NCI-H510A (cell line): ENCODE data around the gene HOMER1.
"Not testable (repeated sequence)": the region's sequence is repeated elsewhere in the genome, so short reads cannot be mapped to it uniquely, and the experiment has no call there.

Source experiments
- DNase-seq: peaks from one replicate; lab custom pipeline; 2025; lab: John Stamatoyannopoulos, UW

The HOMER1 gene

GRCh38 chr5:79517601-79518000, 3.7 kb upstream of the HOMER1 start:
- no peak for DNase-seq

GRCh38 chr5:79516986-79517385, 3.1 kb upstream of the HOMER1 start:
- DNase-seq = no peak

GRCh38 chr5:79516331-79516730, 2.4 kb upstream of the HOMER1 start:
- DNase-seq = not testable (repeated sequence)

- peak; percentile 70 for DNase-seq
Observed at GRCh38 chr5:79514391-79515105, 614 bp upstream of the HOMER1 start.

- DNase-seq = no peak
Observed at GRCh38 chr5:79513308-79513703, 628 bp downstream of the HOMER1 start.

GRCh38 chr5:79512471-79513307, 1.2 kb downstream of the HOMER1 start:
- no peak for DNase-seq

GRCh38 chr5:79512049-79512448, 1.9 kb downstream of the HOMER1 start:
- no peak for DNase-seq

GRCh38 chr5:79510638-79511037, 3.3 kb downstream of the HOMER1 start:
- no peak for DNase-seq

- DNase-seq = no peak
Observed at GRCh38 chr5:79509244-79509885, 4.6 kb downstream of the HOMER1 start.

- DNase-seq = no peak
Observed at GRCh38 chr5:79508794-79509193, 5.1 kb downstream of the HOMER1 start.

GRCh38 chr5:79508354-79508753, 5.6 kb downstream of the HOMER1 start:
- peak; percentile 24 for DNase-seq

- DNase-seq = no peak
Observed at GRCh38 chr5:79507251-79508205, 6.4 kb downstream of the HOMER1 start.

GRCh38 chr5:79505138-79505537, 8.8 kb downstream of the HOMER1 start:
- no peak for DNase-seq

GRCh38 chr5:79503794-79504495, 10.0 kb downstream of the HOMER1 start:
- DNase-seq = no peak

- no peak for DNase-seq
Observed at GRCh38 chr5:79499640-79500273, 14.2 kb downstream of the HOMER1 start.

- peak; percentile 8 for DNase-seq
Observed at GRCh38 chr5:79495311-79495710, 18.6 kb downstream of the HOMER1 start.

- no peak for DNase-seq
Observed at GRCh38 chr5:79493596-79494345, 20.2 kb downstream of the HOMER1 start.

GRCh38 chr5:79491690-79492317, 22.1 kb downstream of the HOMER1 start:
- DNase-seq = no peak

- DNase-seq = no peak
Observed at GRCh38 chr5:79490323-79490936, 23.5 kb downstream of the HOMER1 start.
